Measurements from ENCODE around the gene AXIN1.
"Not testable (repeated sequence)": the region's sequence is repeated elsewhere in the genome, so short reads cannot be mapped to it uniquely, and the experiment has no call there.

Gene AXIN1

DNA sequence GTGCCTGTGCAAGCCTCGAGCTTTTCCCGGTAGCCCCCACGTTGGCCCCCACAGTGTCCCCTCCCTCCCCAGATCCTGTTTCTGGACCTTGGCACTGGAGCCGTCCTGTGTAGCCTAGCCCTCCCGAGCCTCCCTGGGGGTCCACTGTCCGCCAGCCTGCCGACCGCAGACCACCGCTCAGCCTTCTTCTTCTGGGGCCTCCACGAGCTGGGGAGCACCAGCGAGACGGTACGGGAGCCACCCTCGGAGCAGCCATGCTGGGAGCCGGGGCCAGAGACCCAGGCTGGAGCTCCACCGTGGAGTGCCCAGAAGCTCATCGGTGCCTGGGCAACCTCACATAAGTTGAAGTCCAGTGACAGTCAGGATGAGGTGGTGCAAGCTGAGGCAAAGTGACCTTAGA lies 88.6 kb downstream of the AXIN1 start:
- in situ Hi-C loops (cut with MboI; ENCODE audit: low pct_unique_long_range_greater_than_20kb, low sequenced_read_pairs): no loop called here
- DNase-seq: no peak

DNA sequence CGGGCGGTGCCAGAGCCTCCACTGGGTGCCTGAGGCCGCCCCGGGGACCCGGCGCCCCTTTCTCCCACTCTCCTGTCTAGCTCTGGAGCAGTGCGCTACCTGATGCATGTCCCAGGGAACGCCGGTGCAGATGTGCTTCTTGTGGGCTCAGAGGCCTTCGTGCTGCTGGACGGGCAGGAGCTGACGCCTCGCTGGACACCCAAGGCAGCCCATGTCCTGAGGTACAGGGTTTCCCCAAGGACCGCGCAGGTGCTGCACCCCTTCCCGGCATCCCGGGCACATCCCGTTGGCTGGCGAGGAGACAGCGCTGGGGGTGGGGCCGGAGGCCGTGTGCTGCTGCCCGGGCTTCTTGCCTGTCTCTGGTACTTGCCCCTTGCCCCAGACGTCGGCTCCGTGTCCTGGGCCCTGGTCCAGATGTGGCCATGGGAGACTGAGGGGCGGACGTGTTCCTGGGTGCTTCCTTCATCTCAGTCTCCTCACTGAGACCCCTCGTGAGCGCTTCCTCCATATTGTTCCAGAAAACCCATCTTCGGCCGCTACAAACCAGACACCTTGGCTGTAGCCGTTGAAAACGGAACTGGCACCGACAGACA lies 89.2 kb downstream of the AXIN1 start:
- DNase-seq: no peak
- in situ Hi-C loops (cut with MboI; ENCODE audit: low pct_unique_long_range_greater_than_20kb, low sequenced_read_pairs): no loop called here

DNA sequence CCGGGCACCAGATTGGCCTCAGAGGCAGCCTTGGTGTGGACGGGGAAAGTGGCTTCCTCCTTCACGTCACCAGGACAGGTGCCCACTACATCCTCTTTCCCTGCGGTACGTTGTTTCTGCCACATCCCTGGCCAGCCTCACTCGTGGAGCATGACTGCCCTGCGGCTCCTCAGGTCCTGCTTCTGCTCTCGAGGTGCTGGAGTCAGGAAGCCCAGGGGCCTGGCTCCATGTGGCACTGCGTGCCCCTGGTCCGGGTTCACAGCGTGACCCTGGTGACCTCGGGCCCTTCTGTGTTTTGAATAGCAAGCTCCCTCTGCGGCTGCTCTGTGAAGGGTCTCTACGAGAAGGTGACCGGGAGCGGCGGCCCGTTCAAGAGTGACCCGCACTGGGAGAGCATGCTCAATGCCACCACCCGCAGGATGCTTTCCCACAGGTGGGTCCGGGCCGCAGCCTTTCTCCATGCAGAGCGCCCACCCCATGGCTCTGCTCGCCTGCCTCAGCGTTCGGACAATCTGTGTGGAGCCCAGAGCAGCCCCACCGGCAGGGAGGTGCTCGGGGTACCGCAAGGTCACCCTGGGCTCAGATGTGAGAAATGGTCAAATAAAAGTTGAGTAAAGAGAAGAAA lies 90.3 kb downstream of the AXIN1 start:
- no peak for DNase-seq
- in situ Hi-C loops (cut with MboI; ENCODE audit: low pct_unique_long_range_greater_than_20kb, low sequenced_read_pairs): no loop called here

DNA sequence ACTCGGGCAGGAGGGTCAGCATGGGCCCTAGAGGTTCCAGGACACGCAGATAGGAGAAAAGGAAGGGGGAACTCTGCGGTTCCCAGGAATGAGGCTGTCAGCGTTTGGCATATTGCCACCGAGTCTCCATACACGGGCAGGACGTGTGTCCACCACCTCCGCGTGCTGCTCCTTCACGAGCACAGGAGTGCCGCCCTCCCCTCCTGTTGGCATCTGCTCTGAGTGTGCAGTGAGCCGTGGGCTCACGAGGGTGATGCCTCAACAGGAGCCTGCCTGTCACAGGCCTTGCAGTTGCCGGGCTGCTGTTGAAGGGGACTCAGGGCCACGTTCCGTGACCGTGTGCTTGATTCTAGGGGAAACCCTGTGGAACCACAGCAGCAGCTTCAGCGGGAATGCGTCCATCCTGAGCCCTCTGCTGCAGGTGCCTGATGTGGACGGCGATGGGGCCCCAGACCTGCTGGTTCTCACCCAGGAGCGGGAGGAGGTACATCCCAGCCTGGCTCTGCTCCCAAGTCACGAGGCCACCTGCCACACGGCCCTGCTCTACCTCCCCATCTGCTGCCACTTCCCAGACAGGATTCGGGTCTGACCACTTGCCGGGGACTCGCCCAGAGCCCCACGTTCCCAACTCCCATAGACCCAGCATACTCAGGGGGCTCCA lies 91.4 kb downstream of the AXIN1 start:
- in situ Hi-C loops (cut with MboI; ENCODE audit: low pct_unique_long_range_greater_than_20kb, low sequenced_read_pairs): no loop called here
- no peak for DNase-seq

DNA sequence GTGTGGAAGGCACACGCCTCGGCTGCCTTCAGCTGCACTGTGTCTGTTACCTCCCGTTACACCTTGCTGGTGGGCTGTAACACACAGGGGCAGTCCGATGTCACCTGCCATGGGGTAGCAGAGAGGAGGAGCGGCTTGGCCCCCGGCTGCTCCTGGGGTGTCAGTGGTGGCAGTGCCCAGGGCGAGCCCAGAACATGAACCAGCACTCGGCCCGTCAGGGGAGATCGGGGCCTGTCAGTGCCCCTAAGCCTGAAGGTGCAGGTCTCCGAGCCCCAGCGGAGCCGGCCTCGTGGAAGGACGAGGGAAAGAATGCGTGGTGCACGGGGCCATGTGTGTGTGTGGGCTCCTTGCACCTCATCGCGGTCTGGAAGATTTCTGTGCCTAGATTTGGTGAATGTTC lies 92.2 kb downstream of the AXIN1 start:
- DNase-seq: no peak
- in situ Hi-C loops (cut with MboI; ENCODE audit: low pct_unique_long_range_greater_than_20kb, low sequenced_read_pairs): no loop called here

DNA sequence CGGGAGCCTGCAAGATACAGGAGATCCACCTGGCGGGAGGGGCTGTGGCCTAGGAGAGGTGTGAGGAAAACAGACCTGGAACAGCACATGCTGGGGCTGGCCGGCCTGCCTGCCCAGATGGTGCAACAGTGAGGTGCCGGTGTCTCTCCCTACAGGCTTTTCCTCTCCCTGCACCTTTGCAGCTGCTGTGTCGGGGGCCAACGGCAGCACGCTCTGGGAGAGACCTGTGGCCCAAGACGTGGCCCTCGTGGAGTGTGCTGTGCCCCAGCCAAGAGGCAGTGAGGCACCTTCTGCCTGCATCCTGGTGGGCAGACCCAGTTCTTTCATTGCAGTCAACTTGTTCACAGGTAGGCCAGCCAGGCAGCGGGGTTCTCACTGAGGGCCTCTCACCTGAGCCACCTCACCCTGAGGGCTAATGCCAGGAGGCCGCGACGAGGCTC lies 92.7 kb downstream of the AXIN1 start:
- no peak for DNase-seq
- in situ Hi-C loops (cut with MboI; ENCODE audit: low pct_unique_long_range_greater_than_20kb, low sequenced_read_pairs): no loop called here

DNA sequence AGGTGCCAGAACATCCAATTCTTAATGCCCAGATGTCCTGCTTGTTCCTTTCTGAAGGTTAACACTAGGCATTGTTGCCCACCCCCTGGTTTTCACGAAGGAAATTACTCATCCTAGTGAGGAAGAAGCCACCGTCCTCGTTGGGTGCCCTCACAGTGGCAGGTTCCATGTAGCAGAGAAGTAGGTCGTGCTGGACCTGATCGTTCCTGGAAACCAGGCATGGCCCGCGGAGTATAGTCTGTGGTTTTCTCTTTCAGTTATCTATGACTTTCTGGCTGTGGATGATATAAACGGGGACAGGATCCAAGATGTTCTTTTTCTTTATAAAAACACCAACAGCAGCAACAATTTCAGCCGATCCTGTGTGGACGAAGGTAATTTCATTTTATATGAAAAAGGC lies 93.3 kb downstream of the AXIN1 start:
- in situ Hi-C loops (cut with MboI; ENCODE audit: low pct_unique_long_range_greater_than_20kb, low sequenced_read_pairs): no loop called here
- no peak for DNase-seq

DNA sequence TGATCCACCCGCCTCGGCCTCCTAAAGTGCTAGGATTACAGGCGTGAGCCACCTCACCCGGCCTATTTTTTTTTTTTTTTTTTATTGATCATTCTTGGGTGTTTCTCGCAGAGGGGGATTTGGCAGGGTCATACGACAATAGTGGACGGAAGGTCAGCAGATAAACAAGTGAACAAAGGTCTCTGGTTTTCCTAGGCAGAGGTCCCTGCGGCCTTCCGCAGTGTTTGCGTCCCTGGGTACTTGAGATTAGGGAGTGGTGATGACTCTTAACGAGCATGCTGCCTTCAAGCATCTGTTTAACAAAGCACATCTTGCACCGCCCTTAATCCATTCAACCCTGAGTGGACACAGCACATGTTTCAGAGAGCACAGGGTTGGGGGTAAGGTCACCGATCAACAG lies 94.4 kb downstream of the AXIN1 start:
- DNase-seq; in situ Hi-C loops (cut with MboI; ENCODE audit: low pct_unique_long_range_greater_than_20kb, low sequenced_read_pairs): not testable (repeated sequence)

DNA sequence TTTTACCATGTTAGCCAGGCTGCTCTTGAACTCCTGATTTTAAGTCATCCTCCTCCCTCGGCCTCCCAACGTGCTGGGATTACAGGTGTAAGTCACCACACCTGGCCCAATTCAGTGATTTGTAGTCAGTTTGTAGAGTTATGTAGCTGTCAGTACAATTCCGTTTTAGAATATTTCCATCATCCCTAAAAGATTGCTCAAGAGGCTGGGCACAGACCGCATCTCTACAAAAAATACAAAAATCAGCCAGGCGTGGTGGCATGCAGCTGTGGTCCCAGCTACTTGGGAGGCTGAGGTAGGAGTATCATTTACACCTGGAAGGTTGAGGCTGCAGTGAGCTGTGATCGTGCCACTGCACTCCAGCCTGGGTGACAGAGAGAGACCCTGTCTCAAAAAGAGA lies 97.3 kb downstream of the AXIN1 start:
- in situ Hi-C loops (cut with MboI; ENCODE audit: low pct_unique_long_range_greater_than_20kb, low sequenced_read_pairs): no loop called here
- no peak for DNase-seq

DNA sequence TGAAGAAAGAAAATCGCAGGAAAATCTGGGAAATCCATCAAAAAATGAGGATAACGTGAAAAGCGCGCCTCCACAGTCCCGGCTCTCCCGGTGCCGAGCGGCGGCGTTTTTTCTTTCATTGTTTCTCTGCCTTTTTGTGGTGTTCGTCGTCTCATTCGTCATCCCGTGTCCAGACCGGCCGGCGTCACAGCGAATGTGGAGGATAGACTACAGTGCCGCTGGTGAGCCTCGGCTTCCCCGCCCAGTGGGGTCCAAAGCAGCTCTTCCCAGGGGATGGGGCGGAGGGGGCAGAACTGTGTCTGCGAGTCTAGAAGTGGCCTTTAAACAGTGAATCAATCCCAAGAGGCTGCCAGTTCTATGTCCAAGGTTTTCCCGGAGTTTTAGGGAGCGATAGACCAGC lies 98.1 kb downstream of the AXIN1 start:
- in situ Hi-C loops (cut with MboI; ENCODE audit: low pct_unique_long_range_greater_than_20kb, low sequenced_read_pairs): no loop called here
- DNase-seq: no peak

DNA sequence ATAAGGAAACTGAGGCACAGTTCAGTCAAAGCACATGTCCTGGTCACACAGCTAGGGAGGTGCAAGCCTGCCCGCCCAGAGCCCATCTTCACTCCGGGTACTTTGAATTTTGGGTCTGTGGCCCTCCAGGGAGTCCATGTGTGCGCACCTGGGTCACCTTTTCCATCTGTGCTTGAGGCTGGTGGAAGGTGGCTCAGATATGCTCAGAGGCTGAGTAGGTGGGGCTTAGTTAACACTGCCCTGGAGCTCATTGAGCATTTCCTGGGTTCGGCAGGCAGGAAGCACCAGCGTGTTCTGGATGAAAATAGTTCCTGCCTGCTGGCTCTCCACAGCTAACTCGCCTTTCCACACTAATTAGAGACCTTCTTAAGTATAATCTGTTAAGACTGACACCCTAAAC lies 98.7 kb downstream of the AXIN1 start:
- in situ Hi-C loops (cut with MboI; ENCODE audit: low pct_unique_long_range_greater_than_20kb, low sequenced_read_pairs): no loop called here
- DNase-seq: no peak

DNA sequence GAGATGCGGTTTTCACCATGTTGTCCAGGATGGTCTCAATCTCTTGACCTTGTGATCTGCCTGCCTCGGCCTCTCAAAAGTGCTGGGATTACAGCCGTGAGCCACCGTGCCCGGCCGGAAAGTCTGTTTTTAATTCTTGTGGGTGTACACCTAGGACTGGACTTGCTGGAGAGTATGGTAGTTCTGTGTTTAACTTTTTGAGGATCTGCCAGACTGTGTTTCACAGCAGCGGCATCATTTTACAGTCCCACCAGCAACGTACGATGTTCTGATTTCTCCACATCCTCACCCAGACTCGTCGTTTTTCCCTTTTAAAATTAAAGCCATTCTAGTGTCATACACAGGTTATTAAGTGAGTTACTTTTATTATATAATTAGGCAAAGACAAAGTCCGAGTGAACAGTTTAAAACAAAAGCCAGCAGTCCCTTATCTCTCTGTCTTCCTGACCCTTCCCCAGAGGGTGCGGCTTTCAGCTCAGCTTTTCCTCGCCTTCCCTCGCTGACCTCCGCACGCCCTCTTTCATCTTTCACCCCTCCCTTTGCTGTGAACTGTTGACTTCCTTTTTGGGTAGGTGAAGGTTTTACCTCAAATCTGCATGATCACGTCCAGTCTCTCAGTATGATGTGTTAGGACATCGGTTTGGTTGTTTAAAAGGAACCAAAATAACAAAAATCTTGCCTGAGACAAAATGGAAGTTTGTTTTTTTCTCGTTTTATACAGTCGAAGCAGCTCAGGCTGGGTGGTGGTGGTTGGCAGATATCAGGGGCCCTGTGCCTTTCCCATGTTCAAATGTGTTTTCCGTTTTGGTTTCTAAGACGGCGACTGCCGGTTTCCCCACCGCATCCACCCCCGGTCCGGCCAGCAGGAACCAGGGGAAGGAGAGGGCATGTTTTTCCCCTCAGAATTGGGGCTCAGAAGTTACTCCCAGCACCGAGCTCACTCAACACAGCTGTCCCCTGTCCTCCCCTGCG lies 99.9 kb downstream of the AXIN1 start:
- no peak for DNase-seq
- in situ Hi-C loops (cut with MboI; ENCODE audit: low pct_unique_long_range_greater_than_20kb, low sequenced_read_pairs): no loop called here

DNA sequence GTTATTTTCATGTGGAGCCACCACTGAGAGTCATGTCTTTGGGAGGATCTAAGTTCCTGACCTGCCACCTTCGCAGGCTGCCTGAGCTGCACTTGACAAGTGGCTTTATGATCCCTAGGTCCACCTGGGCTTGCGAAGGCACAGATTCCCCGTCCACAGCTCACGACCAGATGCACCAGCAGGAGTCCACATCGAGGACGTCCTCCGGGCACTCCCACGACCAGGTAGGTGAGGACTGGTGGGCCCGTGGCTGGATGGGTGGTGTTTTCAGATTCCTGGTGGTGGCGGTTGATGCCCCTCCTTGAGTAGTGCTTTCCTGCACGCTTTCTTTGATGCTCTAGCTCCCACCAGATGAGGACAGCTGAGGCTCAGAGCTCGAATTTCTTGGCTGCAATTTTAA lies 103.1 kb downstream of the AXIN1 start:
- no peak for DNase-seq
- in situ Hi-C loops (cut with MboI; ENCODE audit: low pct_unique_long_range_greater_than_20kb, low sequenced_read_pairs): no loop called here

DNA sequence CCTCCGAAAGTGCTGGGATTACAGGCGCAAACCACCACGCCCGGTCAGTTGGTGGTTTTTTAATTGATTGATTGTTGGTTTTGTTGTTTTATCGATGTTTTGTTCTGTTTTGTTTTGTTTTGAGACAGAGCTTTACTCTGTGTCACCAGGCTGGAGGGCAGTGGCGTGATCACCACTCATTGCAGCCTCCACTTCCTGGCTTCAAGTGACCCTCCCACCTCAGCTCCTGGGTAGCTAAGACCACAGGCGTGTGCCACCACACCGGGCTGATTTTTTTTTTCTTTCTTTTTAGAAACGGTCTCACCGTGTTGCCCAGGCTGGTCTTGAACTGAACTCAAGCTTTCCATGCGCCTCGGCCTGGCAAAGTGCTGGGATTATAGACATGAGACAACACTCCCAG lies 105.5 kb downstream of the AXIN1 start:
- in situ Hi-C loops (cut with MboI; ENCODE audit: low pct_unique_long_range_greater_than_20kb, low sequenced_read_pairs): no loop called here
- DNase-seq: no peak

DNA sequence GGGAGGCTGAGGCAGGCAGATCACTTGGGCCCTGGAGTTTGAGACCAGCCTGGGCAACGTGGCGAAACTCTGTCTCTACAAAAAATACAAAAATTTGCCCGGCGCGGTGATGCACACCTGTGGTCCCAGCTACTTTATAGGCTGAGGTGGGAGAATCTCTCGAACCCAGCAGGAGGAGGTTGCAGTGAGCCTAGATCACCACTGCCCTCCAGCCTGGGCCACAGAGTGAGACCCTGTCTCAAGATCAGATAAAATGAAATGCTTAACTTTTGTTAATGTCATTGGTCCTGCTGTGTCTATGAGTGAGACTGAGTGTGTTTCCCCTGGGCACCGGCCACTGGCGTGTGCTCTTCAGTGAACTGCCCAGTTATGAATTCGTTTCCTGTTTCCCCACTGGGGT lies 107.4 kb downstream of the AXIN1 start:
- DNase-seq: no peak
- in situ Hi-C loops (cut with MboI; ENCODE audit: low pct_unique_long_range_greater_than_20kb, low sequenced_read_pairs): no loop called here

DNA sequence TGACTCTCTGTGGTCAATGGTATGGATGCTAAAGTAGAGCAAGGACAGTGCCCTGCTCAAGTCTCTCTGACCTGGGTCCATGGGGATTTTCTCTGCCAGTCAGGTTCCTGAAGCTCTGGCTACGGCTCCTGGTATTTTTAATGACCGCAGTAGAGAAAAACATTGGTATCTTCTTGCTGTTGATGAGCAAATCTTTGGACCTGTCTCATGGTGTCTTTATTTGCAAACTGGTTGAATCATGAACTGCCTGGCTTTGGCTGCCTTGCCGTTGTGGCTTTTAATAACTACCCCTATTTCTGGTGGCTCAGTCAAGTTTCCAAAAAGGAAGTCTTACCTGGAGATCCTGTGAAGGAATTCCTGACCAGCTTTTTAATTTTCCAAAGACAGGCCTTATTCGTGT lies 109.2 kb downstream of the AXIN1 start:
- in situ Hi-C loops (cut with MboI; ENCODE audit: low pct_unique_long_range_greater_than_20kb, low sequenced_read_pairs): no loop called here
- no peak for DNase-seq

DNA sequence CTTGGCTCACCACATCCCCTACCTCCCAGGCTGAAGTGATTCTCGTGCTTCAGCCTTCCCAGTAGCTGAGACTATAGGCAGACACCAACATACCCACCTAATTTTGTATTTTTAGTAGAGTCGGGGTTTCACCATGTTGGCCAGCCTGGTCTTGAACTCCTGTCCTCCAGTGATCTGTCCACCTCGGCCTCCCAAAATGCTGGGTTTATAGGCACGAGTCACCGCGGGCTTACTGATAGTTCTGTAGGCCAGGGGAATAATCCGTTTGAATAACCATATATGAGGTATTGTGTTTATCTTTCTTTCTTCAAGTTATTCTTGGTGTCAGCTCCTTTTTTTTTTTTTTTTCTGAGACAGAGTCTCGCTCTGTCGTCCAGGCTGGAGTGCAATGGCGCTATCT lies 110.2 kb downstream of the AXIN1 start:
- in situ Hi-C loops (cut with MboI; ENCODE audit: low pct_unique_long_range_greater_than_20kb, low sequenced_read_pairs): no loop called here
- no peak for DNase-seq

DNA sequence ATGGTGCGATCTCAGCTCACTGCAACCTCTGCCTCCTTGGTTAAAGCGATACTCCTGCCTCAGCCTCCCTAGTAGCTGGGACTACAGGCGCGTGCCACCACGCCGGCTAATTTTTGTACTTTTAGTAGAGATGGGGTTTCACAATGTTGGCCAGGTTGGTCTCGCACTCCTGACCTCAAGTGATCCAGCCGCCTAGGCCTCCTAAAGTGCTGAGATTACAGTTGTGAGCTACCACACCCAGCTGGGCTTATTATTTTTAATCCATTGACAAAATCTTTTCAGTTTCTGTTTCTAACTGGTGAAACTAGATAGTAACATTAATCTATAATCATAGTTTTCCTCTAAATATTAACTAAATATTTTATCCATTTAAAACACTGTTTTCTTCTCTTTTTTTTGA lies 112.0 kb downstream of the AXIN1 start:
- in situ Hi-C loops (cut with MboI; ENCODE audit: low pct_unique_long_range_greater_than_20kb, low sequenced_read_pairs): no loop called here
- DNase-seq: no peak

DNA sequence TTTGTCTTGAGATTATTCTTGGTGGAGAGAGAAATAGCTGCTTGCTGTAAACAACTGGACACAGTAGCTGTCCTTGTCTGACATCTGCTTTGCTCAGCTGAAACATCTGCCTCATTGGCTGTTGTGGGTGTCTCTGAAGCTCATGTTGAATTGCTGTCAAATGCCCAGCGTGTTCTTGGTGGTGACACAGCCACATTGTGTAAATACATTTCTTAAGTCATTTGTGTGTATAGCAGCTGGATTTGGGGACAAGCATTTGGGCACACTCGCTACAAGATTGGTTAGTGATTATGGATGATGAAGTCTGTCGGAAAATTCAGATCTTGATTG lies 112.6 kb downstream of the AXIN1 start:
- no peak for DNase-seq
- in situ Hi-C loops (cut with MboI; ENCODE audit: low pct_unique_long_range_greater_than_20kb, low sequenced_read_pairs): no loop called here

Measured in KBM-7 (cell line).